Panc1 (cell line): ENCODE measurements around the gene BCAS3.

Experiments
- CTCF ChIP-seq: fragments of 450-650 bp; IDR thresholded peaks from 2 replicates; pipeline ENCODE4 v1.5.1; 2017; ENCODE audit warnings: mild to moderate bottlenecking
- POLR2AphosphoS5 ChIP-seq: IDR thresholded peaks from 2 replicates; pipeline ENCODE4 v1.6.1; 2012; ENCODE audit warnings: mild to moderate bottlenecking, low read depth, low read length, moderate library complexity
- SIN3A ChIP-seq: IDR thresholded peaks from 2 replicates; pipeline ENCODE4 v1.6.1; 2012; ENCODE audit warnings: low read depth, mild to moderate bottlenecking, low read length, moderate library complexity, borderline replicate concordance; ENCODE audit not compliant: insufficient read depth
- TF ChIP-seq, protein P1 (sequence below), 2 experiments: IDR thresholded peaks; 2 replicates each; pipeline ENCODE4 v1.6.1; 2011 to 2012; ENCODE audit warnings: low read depth in 2 of 2, control low read depth in 1 of 2, low read length in 1 of 2, mild to moderate bottlenecking in 1 of 2, moderate library complexity in 1 of 2; ENCODE audit not compliant: insufficient read depth in 1 of 2

- TF ChIP-seq SIN3A (no peak), CTCF (no peak), POLR2AphosphoS5 (no peak)
- TF ChIP-seq, protein P1, sequence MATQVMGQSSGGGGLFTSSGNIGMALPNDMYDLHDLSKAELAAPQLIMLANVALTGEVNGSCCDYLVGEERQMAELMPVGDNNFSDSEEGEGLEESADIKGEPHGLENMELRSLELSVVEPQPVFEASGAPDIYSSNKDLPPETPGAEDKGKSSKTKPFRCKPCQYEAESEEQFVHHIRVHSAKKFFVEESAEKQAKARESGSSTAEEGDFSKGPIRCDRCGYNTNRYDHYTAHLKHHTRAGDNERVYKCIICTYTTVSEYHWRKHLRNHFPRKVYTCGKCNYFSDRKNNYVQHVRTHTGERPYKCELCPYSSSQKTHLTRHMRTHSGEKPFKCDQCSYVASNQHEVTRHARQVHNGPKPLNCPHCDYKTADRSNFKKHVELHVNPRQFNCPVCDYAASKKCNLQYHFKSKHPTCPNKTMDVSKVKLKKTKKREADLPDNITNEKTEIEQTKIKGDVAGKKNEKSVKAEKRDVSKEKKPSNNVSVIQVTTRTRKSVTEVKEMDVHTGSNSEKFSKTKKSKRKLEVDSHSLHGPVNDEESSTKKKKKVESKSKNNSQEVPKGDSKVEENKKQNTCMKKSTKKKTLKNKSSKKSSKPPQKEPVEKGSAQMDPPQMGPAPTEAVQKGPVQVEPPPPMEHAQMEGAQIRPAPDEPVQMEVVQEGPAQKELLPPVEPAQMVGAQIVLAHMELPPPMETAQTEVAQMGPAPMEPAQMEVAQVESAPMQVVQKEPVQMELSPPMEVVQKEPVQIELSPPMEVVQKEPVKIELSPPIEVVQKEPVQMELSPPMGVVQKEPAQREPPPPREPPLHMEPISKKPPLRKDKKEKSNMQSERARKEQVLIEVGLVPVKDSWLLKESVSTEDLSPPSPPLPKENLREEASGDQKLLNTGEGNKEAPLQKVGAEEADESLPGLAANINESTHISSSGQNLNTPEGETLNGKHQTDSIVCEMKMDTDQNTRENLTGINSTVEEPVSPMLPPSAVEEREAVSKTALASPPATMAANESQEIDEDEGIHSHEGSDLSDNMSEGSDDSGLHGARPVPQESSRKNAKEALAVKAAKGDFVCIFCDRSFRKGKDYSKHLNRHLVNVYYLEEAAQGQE (IDR thresholded peaks at IDR 0.05; ENCODE audit: insufficient read depth in 1 of 2, low read depth in 2 of 2, low read length in 1 of 2): no peak
These were observed 546.1 kb downstream of the BCAS3 start for GRCh38 chr17:61223725-61224124.
